Fibroblast of skin of left quadriceps (primary cell): Measurements from ENCODE around the gene TMEM201.

Source experiments
- DNase-seq, 2 experiments: peaks; one replicate each; pipeline ENCODE4 v3.0.0-alpha.2; 2013; ENCODE audit warnings: low read depth in 2 of 2

The TMEM201 gene

GRCh38 chr1:9600861-9601834 lies 12.4 kb downstream of the TMEM201 start:
- DNase-seq = no peak

DNA sequence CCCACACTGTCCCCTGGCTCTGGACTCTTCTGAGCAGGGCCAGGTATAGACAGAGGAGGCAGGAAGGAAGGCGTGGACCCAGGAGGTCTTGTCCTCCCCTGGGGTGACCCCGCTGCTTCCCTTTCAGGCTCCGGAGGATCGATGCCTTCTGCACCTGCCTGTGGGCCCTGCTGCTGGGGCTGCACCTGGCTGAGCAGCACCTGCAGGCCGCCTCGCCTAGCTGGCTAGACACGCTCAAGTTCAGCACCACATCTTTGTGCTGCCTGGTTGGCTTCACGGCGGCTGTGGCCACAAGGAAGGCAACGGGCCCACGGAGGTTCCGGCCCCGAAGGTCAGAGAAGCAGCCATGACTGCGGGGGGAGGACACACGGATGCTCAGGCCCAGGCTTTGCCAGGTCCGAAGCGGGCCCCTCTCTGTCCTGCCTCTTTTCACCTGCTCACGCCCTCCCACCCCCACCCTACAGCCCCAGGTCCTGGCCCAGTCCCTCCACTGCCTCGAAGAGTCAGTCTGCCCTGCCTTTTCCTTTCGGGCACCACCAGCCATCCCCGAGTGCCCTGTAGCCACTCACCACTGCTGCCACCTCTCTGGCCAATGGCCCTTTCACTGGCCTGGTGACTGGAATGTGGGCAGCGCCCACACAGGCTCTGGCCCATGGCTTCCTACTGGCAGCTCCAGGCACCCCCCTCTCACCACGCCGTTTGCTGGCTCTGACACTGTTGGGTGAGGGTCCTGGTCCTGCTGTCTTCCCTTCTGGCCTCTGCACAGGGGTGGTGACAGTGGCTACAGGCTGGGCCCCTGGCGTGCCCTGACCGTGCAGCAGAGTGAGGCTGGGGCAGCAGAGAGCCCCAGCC lies 13.5 kb downstream of the TMEM201 start:
- DNase-seq = no peak

GRCh38 chr1:9602794-9603167 lies 14.1 kb downstream of the TMEM201 start:
- DNase-seq = no peak

DNA sequence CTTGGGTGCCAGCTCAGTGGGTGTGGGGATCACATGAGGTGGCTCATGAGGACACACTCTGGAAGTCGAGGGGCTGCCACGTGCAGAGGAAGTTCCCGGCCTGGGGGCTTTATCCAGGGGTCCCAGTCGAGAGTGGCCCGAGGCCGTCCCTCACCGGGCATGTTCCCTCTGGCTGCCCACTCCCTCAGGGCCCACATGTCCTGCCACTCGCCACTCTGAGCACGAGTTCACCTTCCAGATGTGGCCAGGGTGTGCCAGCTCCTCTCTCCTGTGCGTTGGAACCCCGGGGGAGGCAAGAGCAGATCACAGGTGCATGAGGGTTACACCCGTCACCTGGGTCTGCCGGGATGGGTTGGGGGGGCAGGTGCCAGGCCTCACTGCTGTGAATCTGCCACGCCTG lies 14.6 kb downstream of the TMEM201 start:
- no peak for DNase-seq

DNA sequence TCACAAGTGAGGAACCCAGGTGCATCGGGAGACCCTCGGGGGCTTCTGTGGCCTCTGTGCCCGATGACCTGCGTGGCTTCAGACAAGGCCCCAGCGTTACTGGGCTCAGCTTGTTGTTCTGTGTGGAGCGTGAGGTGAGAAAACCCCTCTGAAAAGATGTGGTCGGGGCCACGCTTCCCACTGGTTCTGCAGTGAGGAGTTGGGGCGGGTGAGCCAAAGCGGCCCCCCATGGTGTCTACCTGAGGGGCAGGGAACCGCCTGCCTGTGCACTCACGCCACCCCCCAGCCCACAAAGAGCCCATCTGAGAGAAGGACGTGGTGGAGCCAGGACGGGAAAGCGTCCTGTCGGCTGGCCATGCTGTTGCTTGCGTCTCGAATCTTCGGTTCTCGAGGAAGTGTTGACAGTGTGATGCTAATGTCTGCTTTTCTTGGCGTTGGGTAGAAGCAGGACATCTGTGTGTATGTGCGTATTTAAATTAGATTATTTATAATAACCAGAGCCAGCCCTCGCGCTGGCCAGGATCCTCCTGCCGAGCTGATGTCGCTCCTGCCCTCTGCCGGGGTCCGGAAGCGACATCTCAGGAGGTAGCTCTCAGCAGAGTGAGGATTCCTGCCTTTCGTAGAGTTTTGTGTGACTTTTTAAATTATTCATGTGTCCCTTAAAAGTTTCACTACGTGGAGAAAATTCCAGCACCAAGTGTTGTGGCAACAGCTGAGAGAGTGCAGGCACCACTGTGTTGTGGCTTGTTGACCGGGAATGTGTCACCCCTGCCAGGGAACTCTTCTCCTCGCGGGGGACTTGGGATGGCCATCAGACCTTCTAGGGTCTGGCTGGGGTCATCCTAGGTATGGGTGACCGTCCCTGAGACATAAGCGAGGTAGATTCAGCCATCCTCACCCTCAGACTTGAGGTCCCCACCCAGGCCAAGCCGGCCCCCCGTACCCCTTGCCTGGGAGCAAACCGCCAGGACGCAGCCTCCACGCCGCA lies 15.3 kb downstream of the TMEM201 start:
- no peak for DNase-seq

DNA sequence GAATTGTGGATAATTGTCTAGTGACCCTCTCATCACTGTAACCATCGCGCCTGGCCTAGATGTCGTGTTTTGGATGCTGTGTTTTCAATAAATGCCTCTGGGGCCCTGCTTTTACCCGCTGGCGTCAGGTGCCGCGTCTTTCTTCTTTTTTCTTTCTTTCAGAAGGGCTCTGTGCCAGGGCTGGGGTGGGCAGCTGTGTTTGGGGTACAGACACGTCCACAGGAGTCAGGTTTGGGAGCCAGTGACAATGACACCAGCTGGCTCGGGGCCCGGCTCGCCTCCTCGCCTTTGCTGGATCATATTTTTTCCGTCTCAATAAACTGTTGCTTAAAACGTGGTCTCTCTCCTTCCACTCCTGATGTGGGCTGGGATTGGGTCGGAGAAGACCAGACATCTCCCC lies 16.1 kb downstream of the TMEM201 start:
- no peak for DNase-seq

- no peak for DNase-seq
These were observed 17.3 kb downstream of the TMEM201 start for GRCh38 chr1:9605946-9606455.

- no peak for DNase-seq
These were observed 17.7 kb downstream of the TMEM201 start for GRCh38 chr1:9606458-9606857.

- DNase-seq = no peak
These were observed 18.2 kb downstream of the TMEM201 start for GRCh38 chr1:9606948-9607347.

GRCh38 chr1:9607352-9607751 lies 18.6 kb downstream of the TMEM201 start:
- DNase-seq = no peak

GRCh38 chr1:9609998-9610397 lies 21.3 kb downstream of the TMEM201 start:
- no peak for DNase-seq

- DNase-seq = no peak
These were observed 21.8 kb downstream of the TMEM201 start for GRCh38 chr1:9610548-9610947.

- DNase-seq = no peak
These were observed 23.0 kb downstream of the TMEM201 start for GRCh38 chr1:9611716-9612115.

DNA sequence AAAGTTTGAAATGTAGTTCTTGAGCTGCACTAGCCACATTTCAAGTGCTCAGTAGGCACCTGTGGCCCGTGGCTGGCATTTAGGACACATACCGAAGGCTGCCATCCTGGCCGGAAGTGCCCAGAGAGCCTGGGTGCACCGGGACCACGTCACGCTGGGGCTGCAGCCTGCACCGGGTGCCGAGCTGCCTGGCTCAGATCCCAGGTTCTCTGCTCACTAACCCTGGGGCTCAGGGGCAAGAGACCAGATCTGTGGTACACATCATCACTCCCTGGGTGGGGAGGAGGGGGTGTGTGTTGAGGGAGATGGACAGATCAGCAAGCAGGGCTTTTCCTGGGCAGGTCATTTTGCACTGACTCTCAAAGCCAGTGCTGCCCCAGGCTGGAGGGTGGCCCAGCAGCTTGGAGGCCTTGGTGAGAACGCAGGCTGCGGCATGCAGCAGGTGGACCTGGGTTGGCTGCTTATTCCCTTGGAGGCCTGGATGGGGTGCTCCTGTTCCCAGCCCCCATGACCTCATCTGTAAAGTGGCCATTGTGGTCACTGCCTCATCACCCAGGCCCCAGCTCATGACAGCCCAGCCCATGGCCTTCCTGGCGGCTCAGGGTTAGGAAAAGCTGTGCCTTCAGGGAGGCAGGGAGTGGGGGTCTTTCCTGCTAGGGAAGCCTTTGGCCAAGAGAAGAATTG lies 23.6 kb downstream of the TMEM201 start:
- no peak for DNase-seq

DNA sequence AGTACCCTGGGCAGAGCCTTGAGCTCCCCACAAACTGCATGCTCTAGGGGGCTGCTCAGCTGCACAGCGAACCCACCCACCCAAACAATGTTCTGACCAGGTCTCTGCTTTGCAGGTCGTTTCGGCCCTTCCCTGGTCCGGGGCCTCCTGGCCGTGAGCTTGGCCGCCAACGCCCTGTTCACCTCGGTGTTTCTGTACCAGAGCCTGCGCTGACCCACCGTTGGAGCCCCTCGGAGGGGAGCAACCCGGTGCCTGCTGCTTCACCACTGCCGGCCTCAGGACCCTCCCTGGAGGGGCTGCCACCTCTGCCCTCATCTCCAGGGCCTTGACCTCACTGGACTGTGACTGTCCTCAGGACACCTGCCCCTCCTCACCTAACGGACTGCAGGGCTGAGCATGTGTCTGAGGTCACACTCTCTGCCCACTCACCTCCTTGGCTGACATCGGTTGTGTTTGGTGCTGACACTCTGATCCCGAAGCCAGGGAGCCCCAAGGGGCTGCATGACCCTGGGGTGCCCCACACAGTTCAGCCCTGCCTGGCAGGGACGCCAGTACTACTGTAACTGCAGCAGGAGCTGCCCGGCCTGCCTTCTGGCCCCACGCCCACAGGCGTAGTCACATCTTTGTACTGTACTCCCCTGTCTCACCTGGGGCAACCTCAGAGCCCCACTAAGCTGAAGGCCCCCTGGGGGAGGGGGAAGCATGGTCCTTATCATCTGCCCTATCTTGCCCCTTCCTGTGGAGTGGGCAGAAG lies 24.3 kb downstream of the TMEM201 start:
- no peak for DNase-seq

GRCh38 chr1:9613625-9614299 lies 25.1 kb downstream of the TMEM201 start:
- DNase-seq = no peak

- DNase-seq = no peak
These were observed 26.8 kb downstream of the TMEM201 start for GRCh38 chr1:9615316-9616063.

DNA sequence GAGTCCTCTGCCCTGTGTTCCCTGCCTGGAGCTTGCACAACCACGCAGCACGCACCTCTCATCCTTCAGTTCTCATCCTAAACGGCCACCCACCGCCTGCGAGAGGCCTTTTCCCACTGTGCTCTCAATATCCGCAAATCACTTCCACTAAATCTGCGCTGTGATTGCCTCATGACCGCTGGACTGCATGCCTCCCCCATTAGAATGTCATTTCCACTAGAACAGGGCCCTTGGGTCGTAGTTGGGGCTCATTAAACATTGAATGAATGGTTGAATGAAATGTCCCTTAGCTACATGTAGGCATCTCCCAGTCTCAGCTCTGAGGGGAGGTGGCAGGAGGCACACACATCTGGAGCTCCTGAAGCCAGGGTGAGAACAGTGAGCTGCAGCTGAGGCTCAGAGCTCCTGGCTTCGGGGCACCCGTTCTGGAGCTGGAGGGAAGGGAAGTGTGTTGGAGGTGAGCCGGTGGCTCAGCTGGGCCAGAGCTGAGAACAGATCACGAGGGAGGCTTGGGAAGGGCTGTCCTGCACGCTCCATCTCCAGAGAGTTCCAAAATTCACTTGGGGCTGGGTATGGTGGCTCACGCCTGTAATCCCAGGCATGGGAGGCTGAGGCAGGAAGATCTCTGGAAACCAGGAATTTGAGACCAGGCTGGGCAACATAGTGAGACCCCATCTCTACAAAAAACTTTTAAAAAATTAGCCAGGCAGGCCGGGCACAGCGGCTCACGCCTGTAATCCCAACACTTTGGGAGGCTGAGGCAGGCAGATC lies 30.4 kb downstream of the TMEM201 start:
- no peak for DNase-seq
